ENCODE data around the gene RGS10. TPM values are rescaled to one million over a fixed set of nuclear protein-coding genes. Genes with fewer than 3 reads are reported as not detected.

The RGS10 gene
- total RNA-seq, 1 donor from 2014 or later = 39.7 TPM

- Histone ChIP-seq H3K36me3 (ENCODE audit: control insufficient read depth in 3 of 3, insufficient read depth in 3 of 3, low read length in 3 of 3) (no peaks in the 10 kb centered on the region), H3K27me3 (ENCODE audit: control insufficient read depth in 3 of 3, insufficient read depth in 3 of 3, low read length in 3 of 3) (peaks cover 8 to 42% (median 29%) of the 10 kb centered on the region in 3 donors), H3K9ac (ENCODE audit: low read depth in 1 of 3, low read length in 3 of 3) (no peak overlapping the region), H3K4me3 (ENCODE audit: low read length in 3 of 3) (no peak overlapping the region), H3K27ac (ENCODE audit: low read depth, low read length) (no peak overlapping the region), H3K9me3 (ENCODE audit: control insufficient read depth in 3 of 3, low read length in 3 of 3) (no peaks in the 10 kb centered on the region), H3K4me1 (ENCODE audit: control insufficient read depth in 3 of 3, insufficient read depth in 3 of 3, low read length in 3 of 3) (peaks cover 0 to 7% (median 0%) of the 10 kb centered on the region in 3 donors)
Measured at GRCh38 chr10:119478111-119478802, 64.3 kb downstream of the RGS10 start.

DNA sequence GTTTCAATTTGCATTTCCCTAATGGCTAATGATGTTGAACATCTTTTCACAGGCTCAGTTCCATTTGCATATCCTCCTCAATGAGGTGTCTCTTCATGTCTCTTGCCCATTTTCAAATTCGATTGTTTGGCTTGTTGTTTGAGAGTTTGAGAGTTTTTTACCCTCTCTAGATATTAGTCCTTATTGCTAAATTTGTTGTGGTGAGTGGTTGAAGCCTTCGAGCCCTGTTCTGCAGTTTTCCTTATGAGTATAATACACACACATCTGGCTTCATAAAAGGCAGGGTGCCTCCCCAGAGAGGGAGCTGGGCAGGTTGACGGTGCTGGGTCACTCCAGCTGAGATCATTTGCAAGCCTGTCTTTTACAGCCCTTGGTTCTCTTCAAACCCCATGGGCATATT is 65.1 kb downstream of the RGS10 start:
- Histone ChIP-seq H3K36me3 (ENCODE audit: control insufficient read depth in 3 of 3, insufficient read depth in 3 of 3, low read length in 3 of 3) (no peaks in the 10 kb centered on the region), H3K27ac (ENCODE audit: low read depth, low read length) (no peak overlapping the region), H3K4me1 (ENCODE audit: control insufficient read depth in 3 of 3, insufficient read depth in 3 of 3, low read length in 3 of 3) (peaks cover 0 to 7% (median 0%) of the 10 kb centered on the region in 3 donors), H3K4me3 (ENCODE audit: low read length in 3 of 3) (no peak overlapping the region), H3K9me3 (ENCODE audit: control insufficient read depth in 3 of 3, low read length in 3 of 3) (no peaks in the 10 kb centered on the region), H3K27me3 (ENCODE audit: control insufficient read depth in 3 of 3, insufficient read depth in 3 of 3, low read length in 3 of 3) (peaks cover 8 to 35% (median 22%) of the 10 kb centered on the region in 3 donors), H3K9ac (ENCODE audit: low read depth in 1 of 3, low read length in 3 of 3) (no peak overlapping the region)

- Histone ChIP-seq H3K36me3 (ENCODE audit: control insufficient read depth in 3 of 3, insufficient read depth in 3 of 3, low read length in 3 of 3) (no peaks in the 10 kb centered on the region), H3K4me1 (ENCODE audit: control insufficient read depth in 3 of 3, insufficient read depth in 3 of 3, low read length in 3 of 3) (peaks cover 0 to 7% (median 0%) of the 10 kb centered on the region in 3 donors), H3K9ac (ENCODE audit: low read depth in 1 of 3, low read length in 3 of 3) (no peak overlapping the region), H3K4me3 (ENCODE audit: low read length in 3 of 3) (no peak overlapping the region), H3K27me3 (ENCODE audit: control insufficient read depth in 3 of 3, insufficient read depth in 3 of 3, low read length in 3 of 3) (peaks cover 3 to 22% (median 14%) of the 10 kb centered on the region in 3 donors), H3K9me3 (ENCODE audit: control insufficient read depth in 3 of 3, low read length in 3 of 3) (no peaks in the 10 kb centered on the region), H3K27ac (ENCODE audit: low read depth, low read length) (no peak overlapping the region)
Measured at GRCh38 chr10:119474606-119475005, 67.9 kb downstream of the RGS10 start.

GRCh38 chr10:119473771-119474170 is 68.7 kb downstream of the RGS10 start:
- Histone ChIP-seq H3K4me1 (ENCODE audit: control insufficient read depth in 3 of 3, insufficient read depth in 3 of 3, low read length in 3 of 3) (no peaks in the 10 kb centered on the region), H3K9ac (ENCODE audit: low read depth in 1 of 3, low read length in 3 of 3) (no peak overlapping the region), H3K36me3 (ENCODE audit: control insufficient read depth in 3 of 3, insufficient read depth in 3 of 3, low read length in 3 of 3) (no peaks in the 10 kb centered on the region), H3K9me3 (ENCODE audit: control insufficient read depth in 3 of 3, low read length in 3 of 3) (no peaks in the 10 kb centered on the region), H3K4me3 (ENCODE audit: low read length in 3 of 3) (no peak overlapping the region), H3K27ac (ENCODE audit: low read depth, low read length) (no peak overlapping the region), H3K27me3 (ENCODE audit: control insufficient read depth in 3 of 3, insufficient read depth in 3 of 3, low read length in 3 of 3) (peaks cover 3 to 14% (median 14%) of the 10 kb centered on the region in 3 donors)

DNA sequence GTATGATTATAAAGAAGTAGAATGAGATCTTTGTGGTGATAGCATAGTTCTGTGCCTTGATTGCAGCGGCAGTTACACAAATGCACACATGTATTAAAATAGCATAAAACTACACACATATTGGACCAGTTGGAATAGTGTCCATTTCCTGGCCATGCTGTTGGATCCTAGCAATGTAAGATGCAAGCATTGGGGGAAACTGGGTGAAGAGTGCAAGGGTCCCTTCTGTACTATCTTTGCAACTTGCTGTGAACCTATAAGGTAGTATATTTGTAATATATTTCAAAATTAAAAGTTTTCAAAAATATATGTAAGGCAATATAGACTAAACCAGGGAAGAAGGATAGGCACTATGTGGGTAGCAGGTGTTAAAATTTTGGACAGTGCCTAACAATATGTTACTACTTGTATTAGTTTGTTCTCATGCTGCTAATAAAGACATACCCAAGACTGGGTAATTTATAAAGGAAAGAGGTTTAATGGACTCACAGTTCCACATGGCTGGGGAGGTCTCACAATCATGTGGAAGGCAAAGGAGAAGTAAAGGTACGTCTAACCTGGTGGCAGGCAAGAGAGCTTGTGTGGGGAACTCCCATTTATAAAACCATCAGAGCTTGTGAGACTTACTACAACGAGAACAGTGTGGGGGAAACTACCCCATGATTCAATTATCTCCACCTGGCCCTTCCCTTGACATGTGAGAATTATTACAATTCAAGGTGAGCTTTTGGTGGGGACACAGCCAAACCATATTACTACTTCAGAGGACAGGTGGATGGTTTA is 71.4 kb downstream of the RGS10 start:
- Histone ChIP-seq H3K4me3 (ENCODE audit: low read length in 3 of 3) (no peak overlapping the region), H3K27ac (ENCODE audit: low read depth, low read length) (no peak overlapping the region), H3K4me1 (ENCODE audit: control insufficient read depth in 3 of 3, insufficient read depth in 3 of 3, low read length in 3 of 3) (peaks cover 0 to 4% (median 0%) of the 10 kb centered on the region in 3 donors), H3K27me3 (ENCODE audit: control insufficient read depth in 3 of 3, insufficient read depth in 3 of 3, low read length in 3 of 3) (peaks cover 0 to 7% (median 2%) of the 10 kb centered on the region in 3 donors), H3K36me3 (ENCODE audit: control insufficient read depth in 3 of 3, insufficient read depth in 3 of 3, low read length in 3 of 3) (no peaks in the 10 kb centered on the region), H3K9ac (ENCODE audit: low read depth in 1 of 3, low read length in 3 of 3) (no peak overlapping the region), H3K9me3 (ENCODE audit: control insufficient read depth in 3 of 3, low read length in 3 of 3) (no peaks in the 10 kb centered on the region)

GRCh38 chr10:119469846-119470245 is 72.7 kb downstream of the RGS10 start:
- Histone ChIP-seq H3K4me1 (ENCODE audit: control insufficient read depth in 3 of 3, insufficient read depth in 3 of 3, low read length in 3 of 3) (peaks cover 0 to 6% (median 0%) of the 10 kb centered on the region in 3 donors), H3K36me3 (ENCODE audit: control insufficient read depth in 3 of 3, insufficient read depth in 3 of 3, low read length in 3 of 3) (no peaks in the 10 kb centered on the region), H3K9ac (ENCODE audit: low read depth in 1 of 3, low read length in 3 of 3) (no peak overlapping the region), H3K27me3 (ENCODE audit: control insufficient read depth in 3 of 3, insufficient read depth in 3 of 3, low read length in 3 of 3) (peaks cover 0 to 5% (median 4%) of the 10 kb centered on the region in 3 donors), H3K9me3 (ENCODE audit: control insufficient read depth in 3 of 3, low read length in 3 of 3) (no peaks in the 10 kb centered on the region), H3K4me3 (ENCODE audit: low read length in 3 of 3) (no peak overlapping the region), H3K27ac (ENCODE audit: low read depth, low read length) (no peak overlapping the region)

DNA sequence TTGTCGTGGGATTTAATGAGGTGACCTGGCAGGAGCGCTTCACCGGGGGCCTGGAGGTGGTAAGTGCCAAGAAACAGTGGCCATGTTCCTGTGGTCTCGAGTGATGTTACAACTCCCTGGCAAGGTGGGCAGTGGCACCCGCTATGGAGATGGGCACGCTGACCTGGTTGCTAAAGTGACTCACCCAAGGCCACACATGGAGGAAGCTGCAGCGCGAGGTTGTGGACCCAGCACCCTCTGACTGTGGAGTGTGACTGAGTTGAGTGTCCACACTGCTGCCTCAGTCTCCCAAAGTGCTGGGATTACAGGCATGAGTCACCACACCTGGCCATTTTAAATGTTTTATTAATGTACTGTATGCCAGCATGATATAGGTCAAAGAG is 73.2 kb downstream of the RGS10 start:
- no peak overlapping the region for H3K9ac ChIP-seq (ENCODE audit: low read depth in 1 of 3, low read length in 3 of 3)
- peaks cover 0 to 5% (median 4%) of the 10 kb centered on the region in 3 donors for H3K27me3 ChIP-seq (ENCODE audit: control insufficient read depth in 3 of 3, insufficient read depth in 3 of 3, low read length in 3 of 3)
- no peaks in the 10 kb centered on the region for H3K9me3 ChIP-seq (ENCODE audit: control insufficient read depth in 3 of 3, low read length in 3 of 3)
- no peaks in the 10 kb centered on the region for H3K36me3 ChIP-seq (ENCODE audit: control insufficient read depth in 3 of 3, insufficient read depth in 3 of 3, low read length in 3 of 3)
- no peak overlapping the region for H3K27ac ChIP-seq (ENCODE audit: low read depth, low read length)
- H3K4me3 ChIP-seq (ENCODE audit: low read length in 3 of 3) = no peak overlapping the region
- H3K4me1 ChIP-seq (ENCODE audit: control insufficient read depth in 3 of 3, insufficient read depth in 3 of 3, low read length in 3 of 3) = peaks cover 0 to 6% (median 0%) of the 10 kb centered on the region in 3 donors

- Histone ChIP-seq H3K36me3 (ENCODE audit: control insufficient read depth in 3 of 3, insufficient read depth in 3 of 3, low read length in 3 of 3) (no peaks in the 10 kb centered on the region), H3K4me1 (ENCODE audit: control insufficient read depth in 3 of 3, insufficient read depth in 3 of 3, low read length in 3 of 3) (peaks cover 0 to 6% (median 0%) of the 10 kb centered on the region in 3 donors), H3K9ac (ENCODE audit: low read depth in 1 of 3, low read length in 3 of 3) (no peak overlapping the region), H3K27ac (ENCODE audit: low read depth, low read length) (no peak overlapping the region), H3K27me3 (ENCODE audit: control insufficient read depth in 3 of 3, insufficient read depth in 3 of 3, low read length in 3 of 3) (peaks cover 0 to 5% (median 4%) of the 10 kb centered on the region in 3 donors), H3K4me3 (ENCODE audit: low read length in 3 of 3) (no peak overlapping the region), H3K9me3 (ENCODE audit: control insufficient read depth in 3 of 3, low read length in 3 of 3) (no peaks in the 10 kb centered on the region)
Measured at GRCh38 chr10:119468542-119469324, 73.8 kb downstream of the RGS10 start.

- Histone ChIP-seq H3K27me3 (ENCODE audit: control insufficient read depth in 3 of 3, insufficient read depth in 3 of 3, low read length in 3 of 3) (peaks cover 0 to 5% (median 4%) of the 10 kb centered on the region in 3 donors), H3K36me3 (ENCODE audit: control insufficient read depth in 3 of 3, insufficient read depth in 3 of 3, low read length in 3 of 3) (no peaks in the 10 kb centered on the region), H3K4me1 (ENCODE audit: control insufficient read depth in 3 of 3, insufficient read depth in 3 of 3, low read length in 3 of 3) (peaks cover 0 to 6% (median 0%) of the 10 kb centered on the region in 3 donors), H3K9ac (ENCODE audit: low read depth in 1 of 3, low read length in 3 of 3) (no peak overlapping the region), H3K4me3 (ENCODE audit: low read length in 3 of 3) (no peak overlapping the region), H3K27ac (ENCODE audit: low read depth, low read length) (no peak overlapping the region), H3K9me3 (ENCODE audit: control insufficient read depth in 3 of 3, low read length in 3 of 3) (no peaks in the 10 kb centered on the region)
Measured at GRCh38 chr10:119466655-119467054, 75.9 kb downstream of the RGS10 start.

Measured in skeletal muscle tissue (tissue), 4 donors.